C4-2B (cell line): ENCODE results near the gene APOL3.

Experiments used
- ZFX ChIP-seq: fragments of 450-650 bp; IDR thresholded peaks from 2 replicates; pipeline ENCODE4 v1.6.1; 2017
- TF ChIP-seq, protein P1 (sequence below): fragments of 450-650 bp; conservative IDR thresholded peaks from 2 replicates; pipeline ENCODE4 v1.5.1; 2017; ENCODE audit warnings: mild to moderate bottlenecking

DNA sequence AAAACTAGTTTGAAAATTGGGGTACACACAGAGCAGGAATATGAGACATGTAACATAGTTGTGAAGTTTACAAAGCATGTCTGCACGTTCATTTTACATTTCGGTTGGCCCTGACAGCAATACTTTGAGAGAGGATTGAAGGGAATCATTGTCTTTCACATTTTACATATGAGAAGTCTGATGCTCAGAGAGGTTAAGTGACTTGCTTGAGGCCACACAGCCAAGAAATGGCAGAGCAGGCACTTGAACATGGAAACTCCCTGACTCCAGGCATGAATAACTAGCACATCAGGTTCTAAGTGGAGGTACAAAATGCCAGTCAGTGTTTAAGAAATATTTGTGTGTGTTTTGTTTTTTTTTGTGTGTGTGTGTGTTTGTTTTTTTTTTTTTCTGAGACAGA is 53.6 kb downstream of the APOL3 start:
- no peak for TF ChIP-seq ZFX
- TF ChIP-seq, protein P1, sequence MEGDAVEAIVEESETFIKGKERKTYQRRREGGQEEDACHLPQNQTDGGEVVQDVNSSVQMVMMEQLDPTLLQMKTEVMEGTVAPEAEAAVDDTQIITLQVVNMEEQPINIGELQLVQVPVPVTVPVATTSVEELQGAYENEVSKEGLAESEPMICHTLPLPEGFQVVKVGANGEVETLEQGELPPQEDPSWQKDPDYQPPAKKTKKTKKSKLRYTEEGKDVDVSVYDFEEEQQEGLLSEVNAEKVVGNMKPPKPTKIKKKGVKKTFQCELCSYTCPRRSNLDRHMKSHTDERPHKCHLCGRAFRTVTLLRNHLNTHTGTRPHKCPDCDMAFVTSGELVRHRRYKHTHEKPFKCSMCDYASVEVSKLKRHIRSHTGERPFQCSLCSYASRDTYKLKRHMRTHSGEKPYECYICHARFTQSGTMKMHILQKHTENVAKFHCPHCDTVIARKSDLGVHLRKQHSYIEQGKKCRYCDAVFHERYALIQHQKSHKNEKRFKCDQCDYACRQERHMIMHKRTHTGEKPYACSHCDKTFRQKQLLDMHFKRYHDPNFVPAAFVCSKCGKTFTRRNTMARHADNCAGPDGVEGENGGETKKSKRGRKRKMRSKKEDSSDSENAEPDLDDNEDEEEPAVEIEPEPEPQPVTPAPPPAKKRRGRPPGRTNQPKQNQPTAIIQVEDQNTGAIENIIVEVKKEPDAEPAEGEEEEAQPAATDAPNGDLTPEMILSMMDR, result no peak
